ENCODE data around the gene TMEM18.

Gene TMEM18

GRCh38 chr2:696999-697627, 19.9 kb upstream of the TMEM18 start:
- peaks cover 10% of the 10 kb centered on the region for H3K9me3 ChIP-seq (ENCODE audit: severe bottlenecking)
- no peak for TF ChIP-seq CTCF (IDR thresholded peaks at IDR 0.05; ENCODE audit: low read depth, low read length)
- no peak overlapping the region for H3K4me3 ChIP-seq (ENCODE audit: low read depth, low read length)
- no peak overlapping the region for H3K27ac ChIP-seq
- H3K27me3 ChIP-seq (ENCODE audit: insufficient read depth, low read depth, severe bottlenecking): no peaks in the 10 kb centered on the region
- DNase-seq: no peak
- H3K36me3 ChIP-seq: no peaks in the 10 kb centered on the region

DNA sequence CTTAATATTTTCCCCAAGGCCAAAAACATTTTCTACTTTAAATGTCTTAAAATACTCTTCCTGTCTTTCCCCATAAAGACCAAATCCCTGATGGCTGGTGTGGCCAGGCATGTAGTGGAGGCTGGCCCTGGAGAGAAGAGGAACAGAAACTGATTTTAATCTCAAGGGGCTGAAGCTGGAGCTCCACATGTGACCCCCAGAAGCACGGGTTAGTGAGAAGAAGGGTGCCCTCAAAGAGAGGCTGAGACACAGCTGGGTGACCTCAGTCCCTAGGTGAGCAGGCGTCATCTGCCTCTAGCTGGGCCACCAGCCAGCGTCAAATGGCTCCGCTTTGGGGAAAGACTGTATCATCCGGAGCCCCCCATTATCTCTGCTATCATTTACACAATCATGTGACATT, 19.3 kb upstream of the TMEM18 start:
- Histone ChIP-seq H3K4me3 (ENCODE audit: low read depth, low read length) (no peak overlapping the region), H3K9me3 (ENCODE audit: severe bottlenecking) (peaks cover 10% of the 10 kb centered on the region), H3K36me3 (no peaks in the 10 kb centered on the region), H3K27ac (no peak overlapping the region), H3K27me3 (ENCODE audit: insufficient read depth, low read depth, severe bottlenecking) (no peaks in the 10 kb centered on the region)
- no peak for DNase-seq
- TF ChIP-seq CTCF (IDR thresholded peaks at IDR 0.05; ENCODE audit: low read depth, low read length): no peak

GRCh38 chr2:694906-695510, 17.8 kb upstream of the TMEM18 start:
- Histone ChIP-seq H3K27me3 (ENCODE audit: insufficient read depth, low read depth, severe bottlenecking) (no peaks in the 10 kb centered on the region), H3K9me3 (ENCODE audit: severe bottlenecking) (peaks cover 8% of the 10 kb centered on the region), H3K4me3 (ENCODE audit: low read depth, low read length) (no peak overlapping the region), H3K36me3 (no peaks in the 10 kb centered on the region), H3K27ac (no peak overlapping the region)
- DNase-seq: no peak
- TF ChIP-seq CTCF (IDR thresholded peaks at IDR 0.05; ENCODE audit: low read depth, low read length): no peak

- TF ChIP-seq CTCF (IDR thresholded peaks at IDR 0.05; ENCODE audit: low read depth, low read length): no peak
- Histone ChIP-seq H3K36me3 (no peaks in the 10 kb centered on the region), H3K9me3 (ENCODE audit: severe bottlenecking) (no peaks in the 10 kb centered on the region), H3K27ac (no peak overlapping the region), H3K27me3 (ENCODE audit: insufficient read depth, low read depth, severe bottlenecking) (no peaks in the 10 kb centered on the region), H3K4me3 (ENCODE audit: low read depth, low read length) (no peak overlapping the region)
- DNase-seq: no peak
These were observed 17.0 kb upstream of the TMEM18 start for GRCh38 chr2:694174-694573.

DNA sequence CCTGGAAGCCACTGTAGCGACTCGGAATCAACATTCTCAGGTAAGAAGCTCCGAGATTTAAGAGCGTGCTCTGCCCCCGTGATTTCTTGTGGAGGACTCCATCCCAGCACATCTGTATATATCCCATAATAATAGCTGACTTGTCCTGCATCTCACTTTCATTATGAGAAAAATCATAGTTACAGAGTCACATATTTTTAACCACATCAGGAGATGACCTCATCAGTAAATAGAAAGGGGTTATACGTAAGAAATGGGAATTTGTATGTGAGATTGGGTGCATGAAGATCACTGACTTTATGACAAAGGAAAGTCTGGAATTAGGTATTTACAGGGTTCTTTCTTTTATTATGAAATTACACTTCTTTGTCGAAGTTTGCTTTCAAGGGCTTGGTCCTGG, 16.4 kb upstream of the TMEM18 start:
- Histone ChIP-seq H3K27me3 (ENCODE audit: insufficient read depth, low read depth, severe bottlenecking) (no peaks in the 10 kb centered on the region), H3K4me3 (ENCODE audit: low read depth, low read length) (no peak overlapping the region), H3K9me3 (ENCODE audit: severe bottlenecking) (no peaks in the 10 kb centered on the region), H3K36me3 (no peaks in the 10 kb centered on the region), H3K27ac (no peak overlapping the region)
- no peak for TF ChIP-seq CTCF (IDR thresholded peaks at IDR 0.05; ENCODE audit: low read depth, low read length)
- DNase-seq: no peak

- no peak overlapping the region for H3K4me3 ChIP-seq (ENCODE audit: low read depth, low read length)
- DNase-seq: no peak
- H3K36me3 ChIP-seq: no peaks in the 10 kb centered on the region
- no peaks in the 10 kb centered on the region for H3K9me3 ChIP-seq (ENCODE audit: severe bottlenecking)
- TF ChIP-seq CTCF (IDR thresholded peaks at IDR 0.05; ENCODE audit: low read depth, low read length): no peak
- no peaks in the 10 kb centered on the region for H3K27me3 ChIP-seq (ENCODE audit: insufficient read depth, low read depth, severe bottlenecking)
- no peak overlapping the region for H3K27ac ChIP-seq
These were observed 15.6 kb upstream of the TMEM18 start for GRCh38 chr2:692767-693166.

All from WERI-Rb-1 (cell line).